Thoracic aorta (tissue), 2 donors: ENCODE measurements around the gene NAT9. TPM values are rescaled to one million over a fixed set of nuclear protein-coding genes. Genes with fewer than 3 reads are reported as not detected.

Experiments used
- ATAC-seq: fragments of 150-250 bp; one replicate; pipeline ENCODE4 v1.8.0; 2017; ENCODE audit warnings: low read depth; ENCODE audit not compliant: insufficient number of reproducible peaks, low FRiP score
- DNase-seq: peaks from one replicate; pipeline ENCODE4 v3.0.0-alpha.2; 2020; ENCODE audit warnings: low spot score
- H3K27ac ChIP-seq, 2 donors: fragments of 200-600 bp; sonication (generic); 1 replicate in 1 of 2; 2 replicates in 1 of 2; pipeline ENCODE4 v1.5.1; 2016; ENCODE audit warnings: mild to moderate bottlenecking in 2 of 2, moderate library complexity in 2 of 2
- H3K27me3 ChIP-seq: fragments of 200-600 bp; sonication (generic); replicated peaks from 2 replicates; pipeline ENCODE4 v1.6.0; 2016; ENCODE audit warnings: mild to moderate bottlenecking; ENCODE audit not compliant: insufficient read depth
- H3K36me3 ChIP-seq: fragments of 200-600 bp; sonication (generic); one replicate; pipeline ENCODE4 v1.5.1; 2016
- H3K4me1 ChIP-seq, 2 donors: fragments of 200-600 bp; sonication (generic); 1 replicate in 1 of 2; 2 replicates in 1 of 2; pipeline versions ENCODE4 v1.5.1 to v1.6.0; 2016; ENCODE audit warnings: low read depth in 2 of 2, mild to moderate bottlenecking in 1 of 2; ENCODE audit not compliant: control insufficient read depth in 1 of 2
- H3K4me3 ChIP-seq: fragments of 200-600 bp; sonication (generic); 2 replicates; pipeline ENCODE4 v1.5.1; 2016; ENCODE audit warnings: mild to moderate bottlenecking
- H3K9me3 ChIP-seq: fragments of 200-600 bp; sonication (generic); 2 replicates; pipeline ENCODE4 v1.5.1; 2016
- total RNA-seq, 2 donors: library from RNA; depleted of rRNA; stranded (reverse); fragments of >200 nt; gene quantifications; one replicate each; pipeline versions ENCODE4 v1.1.0 to v1.2.3, GENCODE V29; 2016
- TF ChIP-seq, protein P1 (sequence below): fragments of 200-600 bp; sonication (generic); IDR thresholded peaks from one replicate; pipeline ENCODE4 v1.5.1; 2019; ENCODE audit warnings: antibody characterized with exemption

The NAT9 gene
- total RNA-seq, 2 donors from 2014 or later, result 37.1 to 39.4 TPM

DNA sequence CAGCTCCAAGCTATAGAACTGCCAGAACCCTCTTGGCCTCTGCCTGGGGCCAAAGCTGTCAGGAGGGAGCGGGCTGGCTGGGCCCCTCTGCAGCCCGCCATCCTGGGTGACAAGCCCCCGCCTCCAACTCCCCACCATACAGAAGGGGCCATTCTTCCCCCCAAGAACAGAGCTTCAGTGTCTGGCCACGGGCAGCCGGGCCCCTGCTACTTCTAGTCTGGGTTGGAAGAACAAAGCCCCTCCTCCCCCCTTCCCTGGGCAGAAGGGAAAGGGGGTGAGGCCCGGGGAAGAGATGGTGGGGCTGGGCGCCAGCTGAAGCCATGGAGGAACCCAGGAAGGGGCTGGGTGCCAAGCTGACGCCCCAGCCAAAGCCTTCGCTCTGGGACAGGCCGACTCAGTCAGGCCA is 9.0 kb downstream of the NAT9 start:
- TF ChIP-seq, protein P1, sequence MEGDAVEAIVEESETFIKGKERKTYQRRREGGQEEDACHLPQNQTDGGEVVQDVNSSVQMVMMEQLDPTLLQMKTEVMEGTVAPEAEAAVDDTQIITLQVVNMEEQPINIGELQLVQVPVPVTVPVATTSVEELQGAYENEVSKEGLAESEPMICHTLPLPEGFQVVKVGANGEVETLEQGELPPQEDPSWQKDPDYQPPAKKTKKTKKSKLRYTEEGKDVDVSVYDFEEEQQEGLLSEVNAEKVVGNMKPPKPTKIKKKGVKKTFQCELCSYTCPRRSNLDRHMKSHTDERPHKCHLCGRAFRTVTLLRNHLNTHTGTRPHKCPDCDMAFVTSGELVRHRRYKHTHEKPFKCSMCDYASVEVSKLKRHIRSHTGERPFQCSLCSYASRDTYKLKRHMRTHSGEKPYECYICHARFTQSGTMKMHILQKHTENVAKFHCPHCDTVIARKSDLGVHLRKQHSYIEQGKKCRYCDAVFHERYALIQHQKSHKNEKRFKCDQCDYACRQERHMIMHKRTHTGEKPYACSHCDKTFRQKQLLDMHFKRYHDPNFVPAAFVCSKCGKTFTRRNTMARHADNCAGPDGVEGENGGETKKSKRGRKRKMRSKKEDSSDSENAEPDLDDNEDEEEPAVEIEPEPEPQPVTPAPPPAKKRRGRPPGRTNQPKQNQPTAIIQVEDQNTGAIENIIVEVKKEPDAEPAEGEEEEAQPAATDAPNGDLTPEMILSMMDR, result no peak
- no peak for DNase-seq
- Histone ChIP-seq H3K4me3 (no peak overlapping the region), H3K36me3 (peaks cover 12% of the 10 kb centered on the region), H3K4me1 (peaks cover 9 to 29% of the 10 kb centered on the region in 2 donors), H3K27me3 (no peaks in the 10 kb centered on the region), H3K27ac (peak overlapping the region; percentile 75 to 90), H3K9me3 (no peaks in the 10 kb centered on the region)
- no peak for ATAC-seq

DNA sequence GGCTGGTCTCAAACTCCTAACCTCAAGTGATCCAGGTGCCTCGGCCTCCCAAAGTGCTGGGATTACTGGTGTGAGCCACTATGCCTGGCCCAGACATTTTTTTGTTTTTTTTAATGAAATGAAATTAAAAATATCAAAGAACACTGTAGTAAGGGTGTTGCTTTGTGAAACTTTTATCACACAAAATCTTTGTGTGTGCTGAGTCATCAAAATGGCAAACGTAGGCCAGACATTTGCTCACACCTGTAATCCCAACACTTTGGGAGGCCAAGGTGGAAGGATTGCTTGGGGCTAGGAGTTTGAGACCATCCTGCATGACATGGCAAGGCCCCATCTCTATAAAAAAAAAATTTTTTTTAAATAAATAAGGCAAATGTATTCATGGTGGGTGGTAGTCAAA is 9.7 kb downstream of the NAT9 start:
- H3K27ac ChIP-seq, result no peak overlapping the region
- peaks cover 5% of the 10 kb centered on the region for H3K36me3 ChIP-seq
- DNase-seq (no peak), ATAC-seq (no peak)
- H3K9me3 ChIP-seq, result no peaks in the 10 kb centered on the region
- H3K4me1 ChIP-seq, result peaks cover 9 to 30% of the 10 kb centered on the region in 2 donors
- no peak overlapping the region for H3K4me3 ChIP-seq
- TF ChIP-seq, protein P1, result no peak
- no peaks in the 10 kb centered on the region for H3K27me3 ChIP-seq

GRCh38 chr17:74764751-74765286 is 11.3 kb downstream of the NAT9 start:
- no peak for DNase-seq
- H3K27me3 ChIP-seq, result no peaks in the 10 kb centered on the region
- H3K9me3 ChIP-seq, result no peaks in the 10 kb centered on the region
- TF ChIP-seq, protein P1, result no peak
- H3K27ac ChIP-seq, result no peak overlapping the region
- no peak overlapping the region for H3K4me3 ChIP-seq
- H3K4me1 ChIP-seq, result peaks cover 9 to 46% of the 10 kb centered on the region in 2 donors
- no peak for ATAC-seq
- H3K36me3 ChIP-seq, result no peaks in the 10 kb centered on the region

- no peaks in the 10 kb centered on the region for H3K27me3 ChIP-seq
- no peaks in the 10 kb centered on the region for H3K9me3 ChIP-seq
- peaks cover 8 to 40% of the 10 kb centered on the region in 2 donors for H3K4me1 ChIP-seq
- TF ChIP-seq, protein P1, result no peak
- ATAC-seq (no peak), DNase-seq (no peak)
- no peak overlapping the region for H3K4me3 ChIP-seq
- H3K36me3 ChIP-seq, result no peaks in the 10 kb centered on the region
- H3K27ac ChIP-seq, result no peak overlapping the region
Observed at GRCh38 chr17:74763565-74764387, 12.4 kb downstream of the NAT9 start.

GRCh38 chr17:74761931-74762330 is 14.2 kb downstream of the NAT9 start:
- ATAC-seq (no peak), DNase-seq (no peak)
- Histone ChIP-seq H3K27me3 (no peaks in the 10 kb centered on the region), H3K27ac (no peak overlapping the region), H3K36me3 (no peaks in the 10 kb centered on the region), H3K9me3 (no peaks in the 10 kb centered on the region), H3K4me3 (no peak overlapping the region), H3K4me1 (peaks cover 17 to 40% of the 10 kb centered on the region in 2 donors)
- TF ChIP-seq, protein P1, result no peak
